Loucy (cell line): ENCODE data around the gene RPP14.

Experiments used
- H2AFZ ChIP-seq: fragments of 200-600 bp; sonication (generic); 2 replicates; pipeline ENCODE4 v1.6.0; 2016; ENCODE audit warnings: antibody characterized with exemption, mild to moderate bottlenecking, low read length, moderate library complexity
- H3F3A ChIP-seq: fragments of 200-600 bp; 2 replicates; pipeline ENCODE4 v1.6.0; 2016; ENCODE audit warnings: antibody characterized with exemption, low read depth, mild to moderate bottlenecking
- H3K27me3 ChIP-seq: fragments of 200-600 bp; sonication (generic); 2 replicates; pipeline ENCODE4 v1.6.1; 2014; ENCODE audit warnings: low read length, mild to moderate bottlenecking; ENCODE audit not compliant: insufficient read depth, poor library complexity, severe bottlenecking
- H3K36me3 ChIP-seq: fragments of 200-600 bp; sonication (generic); 2 replicates; pipeline ENCODE4 v1.6.1; 2016; ENCODE audit warnings: low read length; ENCODE audit not compliant: insufficient read depth
- H3K4me1 ChIP-seq: fragments of 200-600 bp; sonication (generic); 2 replicates; pipeline ENCODE4 v1.5.1; 2014; ENCODE audit warnings: low read length, mild to moderate bottlenecking; ENCODE audit not compliant: insufficient read depth, poor library complexity, severe bottlenecking
- H3K4me2 ChIP-seq: fragments of 200-600 bp; sonication (generic); 2 replicates; pipeline ENCODE4 v1.6.0; 2014; ENCODE audit warnings: antibody characterized with exemption, low read length, low read depth, mild to moderate bottlenecking; ENCODE audit not compliant: poor library complexity, severe bottlenecking
- H3K4me3 ChIP-seq: fragments of 200-600 bp; sonication (generic); 2 replicates; pipeline ENCODE4 v1.5.1; 2014; ENCODE audit warnings: low read length, mild to moderate bottlenecking, mixed read lengths; ENCODE audit not compliant: poor library complexity, severe bottlenecking
- H3K79me2 ChIP-seq: fragments of 200-600 bp; sonication (generic); 2 replicates; pipeline ENCODE4 v1.6.1; 2014; ENCODE audit warnings: low read length; ENCODE audit not compliant: insufficient read depth
- H3K9ac ChIP-seq: fragments of 200-600 bp; sonication (generic); 2 replicates; pipeline ENCODE4 v1.6.0; 2014; ENCODE audit warnings: mild to moderate bottlenecking, low read depth, low read length, moderate library complexity; ENCODE audit not compliant: poor library complexity, severe bottlenecking
- H3K9me2 ChIP-seq: fragments of 200-600 bp; sonication (generic); replicated peaks from 2 replicates; pipeline ENCODE4 v1.6.1; 2016; ENCODE audit warnings: low read depth, low read length, mixed read lengths
- H3K9me3 ChIP-seq: fragments of 200-600 bp; sonication (generic); 2 replicates; pipeline ENCODE4 v1.6.1; 2014; ENCODE audit warnings: mild to moderate bottlenecking, antibody characterized with exemption, low read length, low read depth; ENCODE audit not compliant: insufficient read depth
- H4K20me1 ChIP-seq: fragments of 200-600 bp; sonication (generic); 2 replicates; pipeline ENCODE4 v1.6.0; 2014; ENCODE audit warnings: antibody characterized with exemption, low read length, mild to moderate bottlenecking; ENCODE audit not compliant: insufficient read depth, poor library complexity, severe bottlenecking
- EZH2phosphoT487 ChIP-seq: fragments of 200-600 bp; IDR thresholded peaks from 2 replicates; pipeline ENCODE4 v1.6.1; 2018; ENCODE audit warnings: antibody characterized with exemption, mild to moderate bottlenecking, moderate library complexity, borderline replicate concordance
- TF ChIP-seq, protein P1 (sequence below): fragments of 200-600 bp; sonication (generic); conservative IDR thresholded peaks from 2 replicates; pipeline ENCODE4 v1.5.1; 2014; ENCODE audit warnings: mild to moderate bottlenecking, antibody characterized with exemption, low read length

Gene RPP14

DNA sequence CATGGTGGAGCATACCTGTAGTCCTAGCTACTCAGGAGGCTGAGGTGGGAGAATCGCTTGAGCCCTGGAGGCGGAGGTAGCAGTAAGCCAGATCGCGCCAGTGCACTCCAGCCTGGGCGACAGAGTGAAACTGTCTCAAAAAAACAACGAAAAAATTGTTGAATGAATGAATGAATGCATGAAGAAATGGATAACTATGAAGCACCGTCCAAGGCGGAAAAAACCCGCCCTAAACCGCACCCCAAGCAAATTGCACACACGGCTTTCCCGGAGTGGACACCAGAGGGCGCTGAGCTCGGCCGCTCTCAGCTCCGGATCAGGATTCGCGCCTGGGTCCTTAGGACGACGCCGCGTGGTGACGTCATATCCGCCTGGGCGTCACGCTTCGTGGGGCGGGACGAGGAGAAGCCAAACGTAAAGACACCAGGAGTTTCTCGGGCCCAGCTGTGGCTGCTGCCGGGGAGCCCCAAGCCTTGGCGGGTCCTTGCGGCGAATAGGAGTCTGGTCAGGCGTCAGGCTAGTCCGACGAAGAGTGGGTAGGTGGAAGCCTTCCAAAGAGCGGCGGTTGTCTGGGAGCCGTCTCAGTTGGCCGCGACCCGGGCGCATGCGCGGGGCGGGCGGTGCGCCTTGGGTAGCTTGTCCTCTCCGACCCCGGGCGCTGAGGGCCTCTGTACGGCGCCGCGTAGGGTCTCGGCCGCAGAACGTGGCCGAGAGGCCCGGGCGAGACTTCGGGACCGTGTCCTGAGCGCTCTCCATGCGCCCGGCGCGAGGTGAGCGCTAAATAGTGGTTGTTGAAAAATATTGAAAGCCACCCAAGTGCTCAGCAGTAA, at the start of gene RPP14, which contains the start of gene HTD2:
Gene RPP14, plus strand, starts transcription at position 364 of the 830 bp plus-strand sequence. CDS start 4,085 bp downstream, outside the sequence.
Gene HTD2, plus strand, starts transcription at position 639 of the 830 bp plus-strand sequence. CDS start 11,094 bp downstream, outside the sequence.
- H3K4me2 ChIP-seq, result peak within 1 kb of the TSS; percentile 92
- H3K79me2 ChIP-seq, result peaks cover 44% of the 10 kb centered on the region
- H2AFZ ChIP-seq, result peak within 1 kb of the TSS; percentile 82
- H3K9me2 ChIP-seq, result no peaks in the 10 kb centered on the region
- peak within 1 kb of the TSS; percentile 90 for H3K9ac ChIP-seq
- peaks cover 6% of the 10 kb centered on the region; the same call in 1 of the 2 replicates for H3K36me3 ChIP-seq
- no peaks in the 10 kb centered on the region for H3F3A ChIP-seq
- H3K9me3 ChIP-seq, result no peaks in the 10 kb centered on the region
- peaks cover 34% of the 10 kb centered on the region for H4K20me1 ChIP-seq
- TF ChIP-seq, protein P1, sequence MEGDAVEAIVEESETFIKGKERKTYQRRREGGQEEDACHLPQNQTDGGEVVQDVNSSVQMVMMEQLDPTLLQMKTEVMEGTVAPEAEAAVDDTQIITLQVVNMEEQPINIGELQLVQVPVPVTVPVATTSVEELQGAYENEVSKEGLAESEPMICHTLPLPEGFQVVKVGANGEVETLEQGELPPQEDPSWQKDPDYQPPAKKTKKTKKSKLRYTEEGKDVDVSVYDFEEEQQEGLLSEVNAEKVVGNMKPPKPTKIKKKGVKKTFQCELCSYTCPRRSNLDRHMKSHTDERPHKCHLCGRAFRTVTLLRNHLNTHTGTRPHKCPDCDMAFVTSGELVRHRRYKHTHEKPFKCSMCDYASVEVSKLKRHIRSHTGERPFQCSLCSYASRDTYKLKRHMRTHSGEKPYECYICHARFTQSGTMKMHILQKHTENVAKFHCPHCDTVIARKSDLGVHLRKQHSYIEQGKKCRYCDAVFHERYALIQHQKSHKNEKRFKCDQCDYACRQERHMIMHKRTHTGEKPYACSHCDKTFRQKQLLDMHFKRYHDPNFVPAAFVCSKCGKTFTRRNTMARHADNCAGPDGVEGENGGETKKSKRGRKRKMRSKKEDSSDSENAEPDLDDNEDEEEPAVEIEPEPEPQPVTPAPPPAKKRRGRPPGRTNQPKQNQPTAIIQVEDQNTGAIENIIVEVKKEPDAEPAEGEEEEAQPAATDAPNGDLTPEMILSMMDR, result peak; percentile 83
- no peak for TF ChIP-seq EZH2phosphoT487
- H3K4me3 ChIP-seq, result peak within 1 kb of the TSS; percentile 83
- H3K4me1 ChIP-seq, result peaks cover 16% of the 10 kb centered on the region
- no peaks in the 10 kb centered on the region for H3K27me3 ChIP-seq

DNA sequence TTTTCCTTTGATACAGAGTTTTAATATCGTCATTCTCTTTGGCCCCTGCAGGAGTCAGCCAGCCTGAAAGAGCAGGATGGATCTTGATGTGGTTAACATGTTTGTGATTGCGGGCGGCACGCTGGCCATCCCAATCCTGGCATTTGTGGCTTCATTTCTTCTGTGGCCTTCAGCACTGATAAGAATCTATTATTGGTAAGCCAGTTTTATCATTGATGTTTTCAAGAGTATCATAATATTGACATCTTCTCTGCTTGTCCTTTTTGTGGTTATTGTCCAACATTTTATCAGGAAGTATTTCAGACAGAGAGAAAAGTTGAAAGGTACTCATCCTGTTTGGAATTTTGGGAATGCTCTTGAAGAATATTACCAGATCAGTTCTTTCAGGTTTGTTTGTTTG, 49.5 kb upstream of the RPP14 start:
- TF ChIP-seq, protein P1, result no peak
- no peak for TF ChIP-seq EZH2phosphoT487
- no peak overlapping the region for H3K9ac ChIP-seq
- H3K36me3 ChIP-seq, result peaks cover 2% of the 10 kb centered on the region; the same call in 1 of the 2 replicates
- H3F3A ChIP-seq, result no peaks in the 10 kb centered on the region
- H3K9me2 ChIP-seq, result no peaks in the 10 kb centered on the region
- H3K4me2 ChIP-seq, result no peak overlapping the region
- no peaks in the 10 kb centered on the region for H3K79me2 ChIP-seq
- H3K27me3 ChIP-seq, result no peaks in the 10 kb centered on the region
- H4K20me1 ChIP-seq, result no peaks in the 10 kb centered on the region
- H3K4me3 ChIP-seq, result no peak overlapping the region
- H3K4me1 ChIP-seq, result no peaks in the 10 kb centered on the region
- H2AFZ ChIP-seq, result no peak overlapping the region
- no peaks in the 10 kb centered on the region for H3K9me3 ChIP-seq

DNA sequence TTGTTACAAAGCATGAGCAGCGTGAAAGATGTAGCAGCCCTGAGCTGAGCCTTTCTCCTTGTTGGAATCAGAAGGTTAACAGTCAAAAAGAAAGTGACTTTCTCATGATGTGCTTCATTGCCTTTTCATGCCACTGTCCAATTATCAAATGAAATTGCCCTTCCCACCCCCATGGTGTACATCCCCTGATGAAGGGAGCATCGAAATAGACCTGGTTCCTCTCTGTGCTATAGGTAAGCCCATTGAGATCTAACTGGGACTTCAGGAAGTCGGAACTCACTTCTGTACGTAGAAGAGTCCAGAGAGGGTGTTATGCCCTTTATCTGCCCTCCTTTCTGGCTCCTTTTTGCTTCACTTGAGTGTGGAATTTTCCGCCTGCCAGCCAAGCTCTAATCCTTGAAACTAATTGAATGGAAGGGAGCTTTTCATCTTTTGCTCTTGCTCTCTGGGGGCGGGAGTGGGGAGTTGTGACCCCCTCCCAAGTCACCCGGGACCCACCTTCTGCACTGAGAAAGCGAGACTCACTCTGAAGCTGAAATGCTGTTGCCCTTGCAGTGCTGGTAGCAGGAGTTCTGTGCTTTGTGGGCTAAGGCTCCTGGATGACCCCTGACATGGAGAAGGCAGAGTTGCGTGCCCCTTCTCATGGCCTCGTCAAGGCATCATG, 47.5 kb upstream of the RPP14 start:
- TF ChIP-seq, protein P1, result no peak
- no peak for TF ChIP-seq EZH2phosphoT487
- no peaks in the 10 kb centered on the region for H3K9me2 ChIP-seq
- H3K4me2 ChIP-seq, result no peak overlapping the region
- H4K20me1 ChIP-seq, result no peaks in the 10 kb centered on the region
- H3K9me3 ChIP-seq, result no peaks in the 10 kb centered on the region
- no peaks in the 10 kb centered on the region for H3F3A ChIP-seq
- no peak overlapping the region for H3K9ac ChIP-seq
- no peaks in the 10 kb centered on the region for H3K79me2 ChIP-seq
- peaks cover 2% of the 10 kb centered on the region; the same call in 1 of the 2 replicates for H3K36me3 ChIP-seq
- no peaks in the 10 kb centered on the region for H3K27me3 ChIP-seq
- no peaks in the 10 kb centered on the region for H3K4me1 ChIP-seq
- H2AFZ ChIP-seq, result no peak overlapping the region
- no peak overlapping the region for H3K4me3 ChIP-seq
